NCI-H446 (cell line): ENCODE measurements around the gene DSCAM.

Experiments used
- DNase-seq, 2 experiments: peaks; one replicate each; lab custom pipeline; 2025; lab: John Stamatoyannopoulos, UW

DSCAM gene

DNA sequence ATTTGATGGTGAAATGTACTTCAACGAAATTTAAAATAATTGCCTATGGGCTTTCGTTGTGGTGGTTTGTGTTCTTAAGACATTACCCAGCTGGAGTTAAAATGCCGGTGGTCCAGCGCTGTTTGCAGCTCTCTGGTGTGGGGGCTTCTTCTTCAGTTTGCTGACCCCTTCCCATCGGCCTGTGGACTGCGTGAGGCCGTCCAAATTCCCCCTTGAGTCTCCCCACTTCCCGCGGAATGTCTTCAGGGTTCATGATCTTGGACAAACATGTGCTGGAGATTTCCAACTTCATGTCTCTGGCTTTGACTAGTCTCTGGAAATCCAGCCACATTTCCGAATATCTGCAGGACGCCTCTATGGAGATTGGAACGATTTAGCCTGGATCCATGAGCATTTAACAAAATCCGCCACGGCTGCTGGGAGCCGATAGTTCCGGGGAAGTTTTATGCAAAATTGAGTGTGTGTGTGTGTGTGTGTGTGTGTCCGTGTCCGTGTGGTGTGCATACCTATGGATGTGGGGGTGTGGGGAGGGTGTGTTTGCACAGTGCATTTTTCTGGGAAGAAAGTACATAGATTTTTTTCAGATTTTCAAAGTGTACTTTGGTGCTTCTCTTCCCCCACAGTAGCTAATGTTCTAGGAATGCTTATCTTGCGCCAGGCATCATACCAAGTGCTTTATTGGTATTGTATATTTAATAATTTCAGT lies 862.5 kb downstream of the DSCAM start:
- no peak for DNase-seq

DNA sequence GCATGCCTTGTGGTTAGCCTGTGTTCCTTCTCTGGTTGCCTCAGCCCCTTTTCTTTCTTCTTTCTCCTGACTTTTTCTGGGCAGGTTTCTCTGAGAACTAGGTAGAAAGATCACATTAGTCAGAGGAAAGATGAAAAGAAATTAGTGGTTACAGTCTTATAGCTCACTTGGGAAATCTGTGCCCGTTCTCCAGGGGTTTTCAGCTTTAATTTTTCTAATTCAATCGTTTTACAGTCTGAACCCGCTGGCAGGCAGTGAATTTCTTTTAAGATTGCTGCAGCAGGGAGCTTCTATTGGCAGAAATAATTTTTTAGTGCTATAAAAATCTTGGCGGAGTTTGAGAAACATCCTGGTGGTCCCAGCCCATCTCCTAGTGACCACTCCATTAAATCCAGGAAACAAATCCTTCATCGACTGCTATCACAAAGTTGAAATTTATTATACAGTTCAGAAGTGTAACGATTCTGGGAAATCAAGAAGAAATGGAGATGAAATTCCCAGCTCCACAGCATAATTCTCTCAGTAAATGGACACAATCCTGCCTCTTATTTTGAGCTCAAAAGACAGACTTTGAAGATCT lies 866.6 kb downstream of the DSCAM start:
- no peak for DNase-seq

DNA sequence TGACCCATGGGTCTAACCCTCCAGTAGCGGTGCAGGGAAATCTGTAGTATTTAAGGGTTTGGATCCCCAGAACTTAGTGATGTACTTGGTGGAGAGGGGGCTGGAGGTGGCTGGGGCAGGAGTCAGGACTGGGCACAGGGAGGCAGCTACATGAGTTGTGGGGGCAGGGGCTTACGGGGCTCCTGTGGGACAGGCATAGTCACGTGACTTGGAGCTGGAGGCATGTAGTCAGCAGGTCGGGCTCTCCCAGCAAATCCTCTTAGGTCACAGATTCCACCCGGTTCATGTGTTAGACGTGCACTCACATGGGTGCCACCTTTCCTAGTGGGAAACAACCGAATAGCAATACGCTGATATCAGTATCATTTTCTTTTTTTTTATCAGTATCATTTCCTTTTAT lies 867.6 kb downstream of the DSCAM start:
- DNase-seq, result no peak

DNA sequence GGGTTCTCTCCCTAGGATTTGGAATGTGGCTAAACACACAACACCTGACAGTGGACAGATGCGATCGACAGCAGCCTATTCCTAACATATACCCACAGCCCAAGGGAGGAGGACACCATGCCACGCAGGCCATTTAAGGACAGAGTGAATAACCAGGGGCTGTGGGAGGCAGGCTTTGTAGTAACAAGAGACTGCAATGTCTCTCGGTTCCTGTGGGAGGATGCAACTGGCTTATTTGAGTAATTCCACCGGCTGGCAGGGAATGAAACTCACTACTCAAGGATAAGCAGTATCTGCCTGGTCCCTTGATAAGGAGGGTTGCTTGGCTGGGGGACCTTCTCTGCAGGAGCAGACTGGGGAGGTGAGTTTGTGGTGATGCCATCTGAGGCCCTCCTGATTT lies 870.2 kb downstream of the DSCAM start:
- no peak for DNase-seq

DNA sequence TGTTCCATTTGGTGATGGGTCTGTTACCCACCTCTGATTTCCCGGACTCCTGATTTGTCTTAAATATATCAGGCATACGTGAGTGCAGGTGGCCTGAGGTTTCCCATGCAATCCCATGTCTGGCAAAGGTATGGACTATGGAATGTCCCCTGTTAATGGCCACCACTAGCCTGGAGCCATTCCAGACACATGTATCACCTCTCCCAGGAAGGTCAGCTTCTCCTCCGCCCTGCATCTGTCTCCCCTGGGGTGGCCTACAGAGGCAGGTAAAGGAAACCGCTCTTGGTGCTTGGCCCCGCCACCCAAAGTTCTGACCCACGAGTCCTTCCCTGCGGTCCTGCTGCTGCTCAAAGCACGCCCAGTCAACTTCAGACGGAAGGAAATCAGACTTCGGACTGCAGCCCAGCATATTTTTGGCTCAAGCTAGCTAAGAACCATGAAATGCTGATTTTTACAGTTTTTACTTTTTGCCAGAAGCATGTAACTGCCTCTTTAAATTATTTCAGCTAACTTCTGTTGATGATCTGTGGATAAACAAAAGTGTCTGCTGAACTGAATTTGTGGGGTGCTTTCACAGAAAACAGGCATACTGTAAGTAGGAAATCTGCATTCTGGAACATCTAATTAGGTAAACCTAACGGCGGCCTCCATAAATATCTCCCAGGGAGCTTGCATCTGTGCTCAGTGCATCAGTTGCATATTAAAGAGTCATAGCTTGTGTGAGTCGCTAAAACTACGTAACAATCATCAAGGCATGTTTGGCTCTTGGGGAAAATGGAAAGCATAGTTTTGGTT lies 873.8 kb downstream of the DSCAM start:
- DNase-seq, result no peak

DNA sequence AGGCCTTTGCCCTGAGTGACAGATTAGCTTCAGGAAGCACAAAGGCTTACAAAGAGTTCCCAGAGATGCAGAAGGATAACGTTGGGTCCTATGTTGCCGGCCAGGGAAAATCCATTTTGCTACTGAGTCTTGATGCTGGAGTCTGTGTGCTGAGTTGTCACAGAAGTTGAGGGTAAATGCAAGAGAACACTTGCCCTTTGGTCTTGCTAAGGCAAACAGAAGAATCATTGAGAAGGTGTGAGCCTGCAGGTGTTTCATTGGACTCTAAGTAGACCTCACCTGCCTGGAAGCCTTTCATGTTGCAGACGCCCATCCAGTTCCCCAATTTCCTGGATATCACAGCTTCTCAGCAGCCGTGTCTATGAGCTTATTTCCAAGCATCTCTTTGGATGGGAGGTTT lies 874.5 kb downstream of the DSCAM start:
- DNase-seq, result no peak

DNA sequence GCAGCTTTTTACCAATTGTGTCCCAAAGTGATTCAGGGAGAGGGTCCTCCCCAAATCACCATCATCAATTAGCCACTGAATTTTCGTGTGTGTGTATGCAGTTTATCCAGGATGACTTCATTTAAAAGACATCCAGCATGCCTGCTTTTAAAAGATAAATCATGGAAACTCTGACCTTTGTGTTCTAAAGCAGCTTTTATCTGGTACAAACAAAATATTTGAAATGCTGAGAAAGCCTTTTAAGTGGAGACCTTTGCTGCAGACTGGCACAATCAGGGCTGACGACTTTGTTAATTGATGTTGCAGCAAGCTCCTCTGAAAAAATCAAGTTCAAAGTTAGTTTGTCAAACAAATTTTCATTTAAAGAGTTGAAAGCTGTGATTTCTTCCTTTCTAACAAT lies 875.0 kb downstream of the DSCAM start:
- no peak for DNase-seq

DNA sequence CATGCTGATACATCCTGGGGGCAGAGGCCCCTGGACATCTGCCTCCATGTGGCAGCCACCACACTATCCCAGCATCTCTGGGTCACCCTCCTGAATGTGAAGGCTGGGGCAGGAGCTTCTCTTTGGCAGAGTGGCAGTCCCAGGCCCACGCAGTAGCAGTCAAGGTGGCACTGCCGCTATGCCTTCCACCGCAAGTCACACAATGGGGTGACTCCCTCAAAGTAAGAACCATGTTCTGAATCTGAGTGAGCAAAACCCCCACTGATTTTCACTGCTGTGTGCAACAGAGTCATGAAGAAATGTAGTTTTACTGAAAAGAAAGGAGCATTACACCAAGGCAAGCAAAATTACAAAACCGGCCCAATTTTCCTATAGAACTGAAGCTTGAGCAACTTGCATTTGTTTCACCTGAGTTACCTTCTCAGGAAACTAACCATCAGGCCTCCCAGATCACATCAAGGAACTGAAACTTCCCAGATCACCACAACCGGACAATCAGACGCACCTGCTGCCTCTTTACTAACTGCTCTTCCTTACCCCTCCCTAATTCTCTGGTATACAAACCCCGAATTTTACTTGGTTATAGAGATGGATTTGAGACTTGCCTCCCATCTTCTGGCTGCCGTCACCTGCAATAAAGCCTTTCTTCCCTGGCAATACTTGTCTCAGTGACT lies 877.1 kb downstream of the DSCAM start:
- DNase-seq, result no peak

DNA sequence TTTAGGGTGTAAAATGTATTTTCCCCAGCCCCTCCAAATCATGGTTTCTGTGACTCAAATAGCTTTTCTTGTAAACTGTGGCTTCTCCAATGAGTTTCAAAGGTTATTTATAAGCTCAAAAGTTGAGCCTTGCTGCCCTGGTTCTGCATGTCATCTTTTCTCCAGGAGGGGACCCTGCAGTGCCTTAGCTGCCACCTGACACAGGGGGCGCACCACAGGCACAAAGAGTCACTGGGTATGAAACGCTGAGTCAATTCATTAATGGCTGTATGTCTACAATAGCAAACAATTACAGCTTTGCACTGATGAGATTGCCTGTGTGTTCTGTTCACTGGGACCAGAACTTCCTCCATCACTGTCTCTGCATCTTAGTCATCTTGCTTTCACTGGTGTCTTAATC lies 878.9 kb downstream of the DSCAM start:
- no peak for DNase-seq

DNA sequence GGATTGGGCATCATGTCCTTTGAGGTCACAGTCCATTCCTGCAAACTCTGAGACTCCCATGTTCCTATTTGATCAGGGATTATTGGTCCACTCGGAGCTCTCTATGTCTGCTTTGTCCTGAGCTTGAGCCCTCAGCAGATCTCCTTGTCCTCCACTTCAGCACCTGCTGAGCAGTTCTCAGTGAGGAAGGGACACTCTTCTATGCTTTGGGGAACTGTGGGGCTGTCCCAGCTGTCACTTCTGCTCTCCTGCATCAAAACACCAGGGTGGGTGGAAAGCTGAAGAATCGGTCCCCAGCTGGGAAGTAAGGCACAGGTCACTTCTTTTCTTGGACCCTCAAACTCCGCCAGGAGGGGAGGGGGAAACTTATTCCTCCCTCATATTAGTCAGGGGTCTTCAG lies 880.2 kb downstream of the DSCAM start:
- no peak for DNase-seq

DNA sequence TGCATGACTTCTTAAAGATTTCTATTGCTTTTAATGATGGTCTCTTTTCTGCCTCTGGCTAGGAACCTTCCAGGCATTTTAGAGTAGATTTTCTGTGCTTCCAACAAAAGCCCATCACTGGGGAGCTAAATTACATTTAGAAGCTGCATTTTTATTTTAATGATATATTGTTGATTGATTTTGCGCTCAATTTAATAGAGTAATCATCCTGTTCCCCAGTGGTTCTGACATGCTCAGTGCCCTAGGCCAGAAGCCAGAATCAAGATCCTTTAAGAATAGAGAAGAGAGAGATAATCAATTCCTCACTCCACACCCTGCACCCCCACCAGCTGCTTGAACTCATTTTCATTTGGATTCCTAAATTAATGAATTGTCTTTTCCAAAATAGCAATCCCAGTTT lies 881.9 kb downstream of the DSCAM start:
- no peak for DNase-seq

DNA sequence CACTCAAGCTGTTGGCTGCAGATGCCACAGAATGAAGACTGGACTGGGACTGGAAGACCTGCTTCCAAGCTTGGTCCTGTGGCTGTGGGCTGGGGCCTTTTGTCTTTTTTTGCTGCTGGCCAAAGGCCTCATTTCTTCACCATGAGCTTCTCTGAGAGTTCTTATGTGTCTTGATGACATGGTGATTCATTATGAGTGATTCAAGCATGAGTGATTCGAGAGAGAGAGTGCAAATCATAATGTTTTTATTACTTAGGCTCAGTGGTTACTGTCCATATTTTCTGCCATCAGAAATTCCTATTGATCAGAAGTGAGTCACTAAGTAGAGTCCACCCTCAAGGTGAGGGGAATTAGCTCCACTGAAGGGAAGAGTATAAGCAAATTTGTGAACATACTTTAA lies 885.7 kb downstream of the DSCAM start:
- DNase-seq, result no peak
